HK-2 (cell line): ENCODE measurements around the gene PRR33.

Source experiments
- DNase-seq: peaks from one replicate; pipeline ENCODE4 v3.0.0-alpha.2; 2018; ENCODE audit not compliant: unreplicated experiment

The PRR33 gene

DNA sequence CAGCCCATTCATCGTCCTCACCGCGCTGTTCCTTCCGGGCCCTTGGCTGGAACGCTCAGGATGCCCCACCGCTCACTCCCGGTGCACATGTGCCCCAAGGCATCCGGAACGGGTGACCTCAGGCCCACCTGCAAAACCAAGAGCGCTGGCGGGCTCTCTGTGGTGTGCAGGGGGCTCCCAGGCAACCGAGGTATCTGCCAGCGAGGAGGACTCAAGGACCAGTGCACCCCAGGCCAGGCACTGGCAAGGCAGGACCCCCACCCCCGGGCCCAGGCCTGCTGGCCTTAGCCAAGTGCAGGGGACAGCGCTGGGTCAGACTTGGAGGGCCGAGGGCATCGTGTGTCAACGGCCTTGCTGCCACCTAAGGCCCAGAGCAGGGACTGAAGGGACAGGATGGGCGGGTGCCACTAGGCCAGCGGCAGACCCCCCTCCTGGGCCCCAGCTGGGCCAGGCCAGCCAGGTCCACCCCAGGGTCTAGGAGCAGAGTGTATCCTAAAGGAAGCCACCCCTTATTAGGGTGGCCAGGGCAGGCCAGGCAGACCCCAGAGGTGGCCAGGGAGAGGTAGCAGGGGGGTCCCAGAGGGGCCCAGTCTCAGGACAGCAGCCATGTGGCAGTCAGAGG, 36.3 kb upstream of the PRR33 start:
- DNase-seq = no peak

DNA sequence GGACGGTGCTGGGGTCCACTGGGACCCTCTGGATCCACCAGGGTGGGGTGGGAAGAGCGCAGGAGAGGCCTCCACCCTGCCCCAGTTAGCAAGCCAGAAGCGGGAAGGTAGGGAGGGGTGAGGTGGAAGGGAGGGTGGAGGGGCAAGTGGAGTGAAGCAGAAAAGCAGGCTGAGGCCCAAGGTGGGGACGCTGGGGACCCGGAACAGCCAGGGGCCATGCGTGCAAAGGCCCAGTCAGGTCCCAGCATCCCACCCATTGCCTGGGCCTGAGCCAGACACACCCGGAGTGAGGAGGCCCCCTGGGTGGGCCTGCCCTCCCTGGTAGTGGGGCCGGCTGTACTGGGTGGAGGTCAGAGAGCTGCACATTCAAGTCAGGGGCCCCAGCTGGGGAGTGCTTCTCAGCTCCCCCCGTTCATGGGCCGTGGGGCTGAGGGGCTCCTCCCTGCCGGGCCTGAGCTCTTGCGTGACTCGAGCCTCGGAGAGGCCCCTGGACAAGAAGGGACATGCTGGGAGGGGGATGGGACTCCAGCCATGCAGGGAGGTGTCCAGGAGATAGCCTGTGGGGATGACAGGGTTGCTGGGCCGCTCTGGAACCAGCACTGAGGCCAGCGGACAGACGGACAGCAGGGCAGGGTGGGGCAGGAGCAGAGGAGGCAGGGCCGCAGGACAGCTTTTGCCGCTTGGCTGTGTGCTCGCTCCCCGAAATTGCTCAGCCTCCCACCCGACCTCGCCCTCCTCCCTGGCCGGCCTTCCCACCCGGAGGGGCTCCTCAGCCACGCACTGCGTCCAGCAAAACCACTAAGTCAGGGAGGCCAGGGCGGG, 35.5 kb upstream of the PRR33 start:
- no peak for DNase-seq

DNA sequence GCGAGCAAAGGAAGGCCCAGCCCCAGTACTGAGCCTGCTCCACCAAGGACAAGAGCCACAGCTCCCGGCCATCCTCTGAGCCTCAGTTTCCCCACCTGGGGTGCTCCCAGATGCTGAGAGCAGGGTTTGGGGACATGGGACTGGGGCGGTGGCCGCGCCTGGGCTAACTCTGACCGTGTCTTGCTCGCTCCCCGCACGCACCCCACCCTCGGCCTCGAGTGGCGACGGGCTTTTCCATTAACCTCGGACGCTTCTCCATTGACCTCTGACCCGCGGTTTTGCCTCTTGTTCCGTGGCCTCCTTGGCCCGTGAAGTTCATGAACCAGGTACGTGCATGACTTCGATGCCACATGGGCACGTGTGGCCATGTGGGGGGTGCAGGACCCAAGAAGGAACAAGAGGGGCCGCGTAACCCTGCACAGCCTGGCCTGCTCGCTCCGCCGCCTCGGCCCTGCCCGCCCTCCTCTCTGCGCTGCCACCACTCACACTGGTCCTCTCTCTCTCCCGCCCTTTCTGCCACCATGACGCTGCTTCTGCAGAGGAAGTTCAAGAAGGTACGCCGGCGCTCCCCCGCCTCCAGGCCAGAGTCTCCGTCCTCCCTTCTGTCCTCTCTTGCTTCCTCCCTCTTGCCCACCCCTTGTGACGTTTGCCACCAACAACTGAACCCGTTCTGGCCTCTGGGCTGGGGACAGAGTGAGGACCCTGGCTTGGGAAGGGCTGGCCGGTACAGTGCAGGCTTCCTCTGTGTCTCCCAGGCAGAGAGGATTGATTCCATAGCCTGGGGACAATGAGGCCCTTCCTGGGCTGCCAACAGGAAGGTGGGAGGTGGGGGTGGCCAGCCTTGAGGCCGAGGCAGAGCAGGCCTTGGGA, 34.7 kb upstream of the PRR33 start:
- DNase-seq = no peak

DNA sequence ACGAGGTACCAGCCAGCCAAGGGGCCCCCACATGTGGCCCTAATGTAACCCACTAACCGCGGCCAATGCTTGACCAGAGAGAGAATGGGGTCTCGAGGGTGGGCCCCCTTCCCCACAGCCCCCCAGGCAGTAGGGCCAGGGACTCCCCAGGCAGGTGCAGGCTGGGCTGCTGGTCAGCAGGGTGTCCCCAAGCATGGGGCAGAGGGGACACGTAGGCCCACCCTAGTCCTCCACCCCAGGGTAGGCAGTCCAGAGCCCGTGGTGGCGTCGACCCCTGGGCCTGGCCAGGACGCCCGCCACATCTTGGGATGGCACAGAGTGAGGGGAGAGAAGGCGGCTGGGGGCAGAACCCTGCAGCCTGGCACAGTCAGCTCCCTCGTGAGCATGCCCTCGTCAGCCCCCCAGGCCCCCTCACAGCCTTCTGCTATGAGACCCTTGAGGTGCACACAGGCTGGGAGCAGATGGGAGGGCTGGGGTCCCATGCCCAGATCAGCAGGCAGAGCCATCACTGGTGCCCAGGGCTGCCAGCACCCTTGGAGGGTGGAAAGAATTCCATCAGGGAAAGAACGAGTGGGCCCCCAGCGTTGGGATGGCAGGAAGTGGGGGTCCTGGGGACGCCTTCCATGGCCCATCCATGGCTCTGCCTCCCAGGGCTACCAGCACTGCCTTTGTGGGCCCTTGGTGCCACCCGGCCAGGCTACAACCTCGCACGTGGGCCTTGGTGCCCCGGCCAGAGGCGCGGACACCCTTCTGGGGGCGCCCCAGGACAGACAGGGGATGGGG, 33.9 kb upstream of the PRR33 start:
- no peak for DNase-seq

DNA sequence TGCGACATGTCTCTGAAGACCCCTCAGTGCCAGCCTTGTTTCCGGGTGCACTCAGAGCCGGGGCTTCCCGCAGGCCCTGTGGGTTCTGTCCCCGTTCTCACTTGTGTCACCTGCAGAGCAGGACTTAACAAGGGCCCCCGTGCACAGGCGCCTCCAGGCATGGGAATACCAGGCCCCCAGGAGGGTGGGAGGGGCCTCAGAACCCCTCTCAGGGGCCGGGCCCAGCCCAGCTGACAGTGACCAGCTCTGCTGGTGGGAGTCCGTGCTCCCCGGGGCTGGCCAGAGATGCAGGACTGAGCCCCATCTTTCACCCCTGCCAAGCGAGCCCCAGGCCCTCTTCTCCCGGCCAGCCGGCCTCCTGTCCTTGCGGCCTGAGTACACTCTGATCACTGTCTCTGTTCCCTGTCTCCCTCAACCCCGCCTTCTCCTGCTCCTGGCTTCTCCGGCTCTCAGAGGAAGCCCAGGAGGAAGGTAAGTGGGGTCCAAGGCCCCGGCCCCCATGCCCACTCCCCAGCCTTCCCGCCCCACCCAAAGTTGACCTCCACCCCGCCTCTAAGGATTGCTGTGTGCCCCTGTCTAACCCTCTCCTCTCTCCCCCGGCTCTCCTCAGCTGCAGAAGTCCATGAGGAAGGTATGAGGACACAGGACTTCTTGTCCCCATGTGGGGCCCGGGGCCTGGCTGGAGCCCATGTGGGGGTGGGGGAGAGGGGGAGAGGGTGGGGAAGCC, 33.1 kb upstream of the PRR33 start:
- DNase-seq = no peak

DNA sequence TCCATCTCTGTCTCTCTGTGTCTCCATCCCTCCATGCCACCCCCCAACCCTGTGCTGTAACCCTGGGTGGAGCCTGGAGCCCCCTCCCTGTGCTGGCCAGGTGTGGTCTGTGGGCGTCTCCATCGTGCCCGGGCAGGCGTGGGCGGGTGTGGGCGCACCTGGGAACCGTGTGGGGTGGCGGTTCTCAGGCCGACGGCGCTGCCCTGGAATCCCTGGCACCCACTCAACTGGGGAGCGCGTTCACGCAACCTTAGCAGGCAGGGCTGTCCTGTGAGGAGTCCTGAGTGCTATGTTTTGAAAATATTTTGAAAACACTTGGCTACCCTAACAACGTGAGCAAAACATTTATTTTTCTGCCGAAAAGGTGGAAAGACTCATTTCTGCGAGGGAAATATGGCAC, 32.5 kb upstream of the PRR33 start:
- no peak for DNase-seq

DNA sequence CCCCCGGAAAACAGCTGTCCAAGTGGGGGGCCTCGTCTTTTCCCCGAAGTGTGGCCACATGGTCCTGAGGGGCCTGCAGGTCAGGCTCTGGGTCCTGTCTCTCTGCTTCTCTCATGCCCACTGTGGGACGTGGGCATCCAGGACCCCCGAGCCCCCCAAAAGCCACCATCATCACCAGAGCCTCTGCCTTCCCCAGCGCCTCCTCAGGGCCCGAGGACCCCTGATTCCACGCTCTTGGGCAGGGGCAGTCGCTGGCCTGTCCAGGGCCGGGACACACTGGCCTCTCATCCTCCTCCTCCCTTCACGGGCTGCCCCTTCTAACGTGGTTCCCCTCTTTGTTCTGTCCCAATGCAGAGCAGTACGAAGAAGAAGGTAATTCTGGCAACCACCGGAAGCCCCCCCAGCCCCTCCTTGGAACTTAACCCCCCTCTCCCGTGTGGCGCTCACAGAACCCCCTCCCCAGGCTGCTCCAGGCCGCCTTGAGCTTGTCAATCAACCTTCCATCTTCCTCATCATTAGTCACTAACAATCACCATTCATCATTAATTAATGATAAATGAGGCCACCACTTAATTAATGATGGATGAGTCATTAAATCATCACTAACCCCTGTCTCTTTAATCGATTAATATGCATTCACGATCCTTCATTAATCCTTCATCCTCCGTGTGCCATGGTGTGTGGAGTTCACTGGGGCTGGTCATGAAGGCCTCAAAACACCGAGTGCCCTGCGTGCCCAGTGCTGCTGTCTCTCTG, 31.7 kb upstream of the PRR33 start:
- no peak for DNase-seq

DNA sequence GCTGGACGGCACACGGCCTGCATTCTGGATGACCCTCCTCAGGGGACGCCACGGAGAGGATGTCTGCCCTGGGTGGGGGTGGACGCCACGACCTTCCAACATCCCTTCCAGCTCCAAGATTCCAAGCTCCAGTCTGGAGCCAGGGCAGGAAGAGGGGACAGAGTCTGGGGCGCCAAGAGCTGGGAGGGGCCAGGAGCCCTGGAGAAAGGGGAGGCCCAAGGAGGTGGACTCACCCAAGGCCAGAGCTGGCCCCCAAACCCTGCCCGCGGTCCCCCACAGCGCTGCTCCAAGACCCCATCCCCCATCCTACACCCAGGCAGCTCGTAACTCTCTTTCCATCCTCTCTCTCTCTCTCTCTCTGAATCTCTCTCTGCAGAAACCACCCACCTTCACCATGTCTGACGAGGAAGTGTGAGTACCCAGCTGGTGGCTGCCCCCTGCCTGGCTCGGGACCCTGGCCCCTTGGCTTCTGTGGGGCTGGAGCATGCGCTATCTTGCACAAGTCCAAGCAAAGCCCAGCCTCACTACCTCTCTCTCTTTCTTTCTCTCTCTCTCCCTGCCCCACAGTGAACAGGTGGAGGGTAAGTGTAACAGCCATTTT, 30.9 kb upstream of the PRR33 start:
- DNase-seq = no peak

DNA sequence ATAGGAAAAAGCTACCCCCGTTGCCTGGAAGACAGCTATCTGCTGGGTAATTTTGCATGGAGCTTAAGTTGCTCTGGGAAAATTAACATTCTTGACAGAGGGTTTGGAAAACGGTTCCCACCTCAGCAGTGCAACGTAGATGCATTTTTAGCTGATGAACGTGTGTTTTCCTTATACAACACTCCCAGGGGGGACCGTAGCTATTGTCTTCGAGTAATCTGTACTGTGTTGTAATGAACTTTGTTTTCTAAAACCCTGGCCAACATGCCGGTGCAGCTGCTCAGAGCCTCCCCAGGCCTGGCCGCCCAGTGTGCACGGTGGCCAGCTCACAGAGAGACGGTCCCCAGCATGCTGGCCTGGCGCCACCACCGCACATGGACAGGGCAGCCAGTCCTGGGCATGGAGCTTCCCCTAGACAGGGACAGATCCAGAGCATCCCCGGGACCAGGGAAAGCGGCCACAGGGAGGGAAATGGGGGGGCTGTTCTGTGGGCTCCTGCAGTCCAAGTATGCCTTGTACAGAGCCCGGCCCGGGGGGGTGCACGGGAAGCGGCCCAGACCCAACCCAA, 30.0 kb upstream of the PRR33 start:
- no peak for DNase-seq

DNA sequence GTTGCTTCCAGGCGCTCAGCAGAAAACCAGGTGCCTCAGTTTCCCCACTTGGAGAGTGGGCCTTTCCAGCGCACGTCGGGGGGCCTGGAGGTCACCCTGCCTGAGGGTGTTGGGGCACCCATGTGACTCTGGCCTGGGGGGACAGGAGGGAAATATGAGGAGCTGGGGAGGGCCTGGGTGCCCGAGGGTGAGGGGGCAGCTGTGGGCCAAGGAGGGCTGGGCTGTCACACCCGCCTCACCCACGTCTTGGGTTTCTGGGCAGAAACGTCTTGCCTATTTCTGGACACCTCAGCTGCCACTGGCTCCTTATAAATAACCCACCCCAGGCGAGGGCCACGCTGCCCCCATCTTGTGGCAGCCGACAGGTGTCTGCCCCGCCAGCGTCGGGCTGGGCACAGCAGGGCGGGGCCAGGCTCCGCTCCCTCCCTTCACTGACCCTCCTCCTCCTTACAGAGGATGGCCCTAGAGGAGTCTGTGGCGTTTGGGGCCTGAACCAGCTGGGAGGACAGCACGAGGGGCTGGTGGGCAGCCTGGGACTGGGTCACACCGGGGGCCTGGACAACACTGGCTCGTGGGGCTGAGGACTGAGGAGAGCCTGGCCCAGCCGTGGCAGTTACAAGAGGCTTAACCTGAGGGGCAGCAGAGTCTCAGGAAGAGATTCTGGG, 29.3 kb upstream of the PRR33 start:
- DNase-seq = no peak

DNA sequence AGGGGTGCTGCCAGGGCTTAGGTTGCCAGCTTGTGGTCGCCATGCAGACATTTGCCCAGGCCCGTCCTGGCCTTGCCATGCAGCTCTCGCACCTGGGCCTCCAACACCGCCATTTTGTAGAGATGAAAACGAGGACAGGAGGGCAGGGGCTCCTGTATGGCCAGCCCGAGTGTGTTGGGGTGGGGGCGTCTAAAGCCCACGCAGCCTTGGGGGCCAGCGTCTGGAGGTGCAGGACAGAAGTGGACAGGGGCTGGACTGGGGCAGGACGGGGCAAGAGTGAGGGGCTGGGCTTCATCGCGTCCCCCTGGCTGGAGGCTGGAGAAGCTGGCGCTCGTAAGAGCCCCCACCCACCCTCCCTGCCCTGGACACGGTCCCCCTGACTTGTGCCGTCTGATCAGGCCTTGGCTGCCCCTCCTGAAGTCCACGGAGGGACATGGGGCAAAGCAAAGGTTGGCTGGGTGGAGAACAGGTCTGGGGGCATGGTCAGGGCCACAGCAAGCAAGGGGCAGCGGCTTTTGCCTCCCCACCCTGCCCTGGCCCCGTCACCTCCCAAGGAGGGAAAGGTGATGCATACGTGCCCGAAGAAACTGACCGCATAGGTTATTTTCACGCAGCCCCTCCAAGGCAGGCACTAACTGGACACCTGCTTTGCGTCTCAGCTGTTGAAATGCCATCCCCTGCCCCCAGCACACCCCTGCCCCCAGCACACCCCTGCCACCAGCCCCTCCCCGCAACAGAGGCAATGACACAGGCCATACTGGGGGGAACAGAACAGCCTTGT, 28.6 kb upstream of the PRR33 start:
- DNase-seq = no peak

DNA sequence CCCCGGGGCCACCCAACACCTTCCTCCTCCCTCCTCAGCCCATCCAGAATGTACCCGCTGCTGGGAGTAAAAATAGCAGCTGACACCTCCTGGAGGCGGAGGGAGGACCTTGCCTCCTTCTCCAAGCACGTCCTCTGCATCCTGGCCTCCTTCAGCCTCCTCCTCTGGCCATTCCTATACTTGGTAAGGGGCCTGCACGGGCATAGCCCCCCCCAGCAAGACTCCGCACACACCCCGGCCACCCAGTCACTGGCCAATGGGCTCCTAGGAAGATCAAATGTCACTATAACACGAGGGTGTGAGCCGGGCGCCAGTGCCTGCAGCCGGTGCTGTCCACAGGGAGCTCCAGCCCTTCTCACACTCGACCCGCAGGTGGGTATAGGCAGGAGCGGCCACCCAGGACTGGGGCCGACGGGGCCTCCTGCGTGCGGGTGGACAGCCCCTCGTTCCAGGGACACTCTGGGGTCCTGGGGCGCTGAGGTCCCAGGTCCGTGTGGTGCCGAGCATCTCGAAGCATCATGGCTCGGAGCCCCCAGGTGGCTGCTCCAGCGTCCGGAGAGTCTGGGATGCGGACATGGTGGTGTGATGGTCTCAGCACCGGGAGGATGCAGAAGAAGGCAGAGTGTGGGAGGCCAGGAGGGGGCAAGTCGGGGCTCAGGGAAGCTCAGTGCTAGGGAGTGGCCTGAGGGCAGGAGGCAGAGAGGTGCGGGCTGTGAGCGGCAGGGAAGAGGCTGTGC, 27.9 kb upstream of the PRR33 start, which contains the start of gene TNNT3:
TSS of gene TNNT3 (plus strand) at position 313 of the 737 bp plus-strand sequence. CDS start 3,172 bp downstream, outside the sequence.
- no peak for DNase-seq

DNA sequence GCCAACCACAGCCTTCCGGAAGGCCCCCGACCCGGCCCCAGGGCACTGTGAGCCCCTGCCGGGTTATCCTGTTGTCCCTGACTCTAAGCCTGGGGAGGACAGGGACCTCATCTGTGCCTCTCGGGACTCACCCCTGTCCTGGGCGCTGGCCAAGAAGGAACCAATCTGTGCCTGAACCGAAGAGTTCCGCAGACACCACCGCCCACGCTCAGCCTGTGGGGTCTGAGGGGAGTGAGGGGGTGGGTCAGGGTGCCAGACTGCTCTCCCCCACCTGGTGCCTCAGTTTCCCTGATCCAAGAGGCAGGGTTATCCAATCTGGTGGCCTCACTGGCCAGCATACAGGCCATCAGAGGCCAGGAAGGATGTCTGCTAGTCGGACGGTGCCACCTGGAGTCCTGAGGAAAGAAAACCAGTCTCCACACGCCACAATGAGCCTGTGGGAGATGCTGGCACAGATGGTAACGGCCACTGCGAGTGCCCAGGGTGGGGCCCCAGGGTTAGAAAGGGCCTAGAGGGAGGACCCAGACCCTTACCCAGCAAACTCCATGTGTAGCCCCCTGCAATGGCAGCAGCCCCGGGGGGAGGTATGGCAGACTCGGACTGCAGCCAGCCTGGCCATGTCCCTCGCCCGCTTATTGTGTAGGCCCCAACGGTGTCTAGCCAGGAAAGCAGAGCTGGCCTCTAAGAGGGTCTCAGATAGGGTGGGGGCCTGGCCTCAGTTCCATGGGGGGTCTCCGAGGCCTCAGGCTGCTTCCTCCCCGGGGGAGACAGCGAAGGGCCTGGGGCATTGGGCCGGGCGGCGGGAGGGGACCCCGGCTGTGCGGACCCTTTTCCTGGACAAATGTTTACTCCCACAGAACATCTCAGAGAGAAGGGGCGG, 27.0 kb upstream of the PRR33 start:
- DNase-seq = no peak

DNA sequence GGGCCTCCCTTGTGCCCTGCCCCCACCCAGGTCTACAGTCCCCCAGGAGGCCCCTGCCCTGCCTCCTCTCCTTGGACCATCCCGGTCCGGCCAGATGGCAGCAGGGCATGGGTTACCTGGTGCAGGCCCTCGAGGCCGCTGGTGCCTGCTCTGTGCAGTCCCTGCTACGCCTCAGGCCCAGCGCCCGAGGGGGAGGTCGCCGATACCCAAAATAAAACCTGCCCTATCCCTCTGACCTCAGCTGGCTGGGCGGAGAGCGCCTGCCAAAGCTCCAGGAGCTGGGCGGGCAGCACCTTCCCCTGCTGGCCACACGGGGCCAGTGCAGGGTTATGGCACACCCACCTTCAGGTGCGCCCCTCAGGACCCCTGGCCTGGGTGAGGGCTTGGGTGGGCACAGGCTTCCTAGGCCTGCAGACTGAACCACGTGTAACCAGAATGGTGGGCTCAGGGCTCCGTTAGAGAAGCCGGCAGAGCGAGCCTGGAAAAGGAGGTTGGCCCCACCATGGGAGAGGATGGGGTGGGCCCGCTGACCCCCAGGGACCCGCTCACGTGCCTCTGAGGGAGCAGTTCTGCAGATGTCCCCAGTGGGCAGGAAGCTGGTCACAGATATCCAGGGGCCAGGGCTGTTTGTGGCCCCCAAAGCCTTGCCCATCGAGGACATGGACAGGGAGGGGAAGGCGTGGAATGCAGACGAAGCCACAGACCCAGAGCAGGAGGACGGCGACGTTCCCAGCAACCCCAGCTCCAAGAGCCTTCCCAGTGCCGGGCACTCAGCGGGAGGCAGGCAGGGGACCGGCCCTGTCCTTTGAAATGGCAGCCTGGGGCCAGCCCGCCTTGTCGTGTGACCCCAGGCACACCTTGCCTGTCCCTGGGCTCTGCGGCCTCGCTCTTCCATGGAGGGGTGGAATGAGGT, 26.1 kb upstream of the PRR33 start:
- DNase-seq = no peak

DNA sequence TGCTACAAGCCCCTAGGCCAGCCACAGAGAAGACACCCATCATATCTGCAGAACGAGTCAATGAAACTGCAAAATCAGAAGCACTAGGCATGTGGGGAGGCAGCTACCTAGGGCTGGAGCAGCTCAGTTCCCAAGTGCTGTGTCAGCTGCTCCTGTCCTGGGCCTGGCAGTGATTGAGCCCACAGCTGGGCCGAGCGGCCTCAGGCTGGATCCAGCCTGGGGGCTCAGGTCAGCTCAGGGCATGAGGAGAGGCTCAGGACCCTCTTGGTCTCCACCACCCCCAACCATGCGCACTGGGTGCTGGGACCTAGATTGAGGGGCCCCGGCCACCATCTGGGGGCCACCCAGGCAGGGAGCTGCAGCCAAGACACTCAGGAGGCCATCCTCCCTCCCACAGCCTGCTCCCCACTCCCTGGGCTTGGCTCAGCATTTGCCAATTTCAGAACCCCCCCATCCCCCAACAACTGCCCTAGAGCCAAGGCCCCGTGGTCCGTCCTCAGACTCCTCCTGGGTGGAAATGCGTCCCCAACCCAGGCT, 25.4 kb upstream of the PRR33 start:
- no peak for DNase-seq
